UCSD-AML1 (cell line): Measurements from ENCODE around the gene ARHGEF10L.
A peak's percentile ranks its signal among the peaks of the same experiment; 100 is the strongest.

Experiments
- DNase-seq: peaks from one replicate; lab custom pipeline; 2025; ENCODE audit not compliant: unreplicated experiment; lab: John Stamatoyannopoulos, UW

ARHGEF10L gene

GRCh38 chr1:17567582-17567981 is 28.1 kb downstream of the ARHGEF10L start:
- no peak for DNase-seq

- DNase-seq: no peak
These were observed 28.8 kb downstream of the ARHGEF10L start for GRCh38 chr1:17568014-17568900.

- DNase-seq: peak; percentile 20
These were observed 30.0 kb downstream of the ARHGEF10L start for GRCh38 chr1:17569200-17570139.

- no peak for DNase-seq
These were observed 30.7 kb downstream of the ARHGEF10L start for GRCh38 chr1:17570228-17570627.

- DNase-seq: no peak
These were observed 32.9 kb downstream of the ARHGEF10L start for GRCh38 chr1:17572264-17572985.

GRCh38 chr1:17573518-17574041 is 34.1 kb downstream of the ARHGEF10L start:
- no peak for DNase-seq

GRCh38 chr1:17574516-17574915 is 35.0 kb downstream of the ARHGEF10L start:
- DNase-seq: peak; percentile 28

GRCh38 chr1:17575797-17576518 is 36.5 kb downstream of the ARHGEF10L start:
- DNase-seq: no peak

- DNase-seq: no peak
These were observed 37.0 kb downstream of the ARHGEF10L start for GRCh38 chr1:17576519-17576853.

- DNase-seq: no peak
These were observed 38.4 kb downstream of the ARHGEF10L start for GRCh38 chr1:17577907-17578297.

- DNase-seq: no peak
These were observed 40.7 kb downstream of the ARHGEF10L start for GRCh38 chr1:17579951-17580939.

- DNase-seq: peak; percentile 24
These were observed 42.1 kb downstream of the ARHGEF10L start for GRCh38 chr1:17581389-17582123.

GRCh38 chr1:17582124-17582774 is 42.8 kb downstream of the ARHGEF10L start:
- DNase-seq: no peak

- DNase-seq: no peak
These were observed 45.0 kb downstream of the ARHGEF10L start for GRCh38 chr1:17584539-17584938.

GRCh38 chr1:17585266-17585987 is 45.9 kb downstream of the ARHGEF10L start:
- DNase-seq: no peak

- no peak for DNase-seq
These were observed 46.9 kb downstream of the ARHGEF10L start for GRCh38 chr1:17586172-17586964.

- no peak for DNase-seq
These were observed 48.2 kb downstream of the ARHGEF10L start for GRCh38 chr1:17587693-17588047.
